ENCODE measurements around the gene DPM3.

DNA sequence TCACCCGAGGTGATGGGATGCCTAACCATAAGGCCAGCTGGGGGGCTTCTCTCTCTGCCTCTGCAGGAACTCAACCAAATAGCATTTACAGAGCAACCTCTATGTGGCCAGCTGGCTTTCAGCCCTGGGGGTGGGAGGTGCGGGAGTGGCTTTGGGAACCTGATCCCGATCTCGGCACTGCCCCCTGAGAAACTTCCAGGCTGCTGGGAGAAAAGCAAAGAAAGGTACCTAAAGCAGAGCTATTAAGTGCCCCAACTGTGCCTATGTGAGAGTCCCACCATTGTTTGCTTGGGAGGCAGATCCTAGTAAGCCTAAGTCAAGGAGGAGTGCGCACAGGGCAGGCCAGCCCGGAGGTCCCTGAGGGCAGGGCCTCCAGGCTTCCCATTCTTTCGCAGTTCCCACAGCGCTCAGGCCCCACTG, 25.7 kb upstream of the DPM3 start:
- TF ChIP-seq, protein P1, sequence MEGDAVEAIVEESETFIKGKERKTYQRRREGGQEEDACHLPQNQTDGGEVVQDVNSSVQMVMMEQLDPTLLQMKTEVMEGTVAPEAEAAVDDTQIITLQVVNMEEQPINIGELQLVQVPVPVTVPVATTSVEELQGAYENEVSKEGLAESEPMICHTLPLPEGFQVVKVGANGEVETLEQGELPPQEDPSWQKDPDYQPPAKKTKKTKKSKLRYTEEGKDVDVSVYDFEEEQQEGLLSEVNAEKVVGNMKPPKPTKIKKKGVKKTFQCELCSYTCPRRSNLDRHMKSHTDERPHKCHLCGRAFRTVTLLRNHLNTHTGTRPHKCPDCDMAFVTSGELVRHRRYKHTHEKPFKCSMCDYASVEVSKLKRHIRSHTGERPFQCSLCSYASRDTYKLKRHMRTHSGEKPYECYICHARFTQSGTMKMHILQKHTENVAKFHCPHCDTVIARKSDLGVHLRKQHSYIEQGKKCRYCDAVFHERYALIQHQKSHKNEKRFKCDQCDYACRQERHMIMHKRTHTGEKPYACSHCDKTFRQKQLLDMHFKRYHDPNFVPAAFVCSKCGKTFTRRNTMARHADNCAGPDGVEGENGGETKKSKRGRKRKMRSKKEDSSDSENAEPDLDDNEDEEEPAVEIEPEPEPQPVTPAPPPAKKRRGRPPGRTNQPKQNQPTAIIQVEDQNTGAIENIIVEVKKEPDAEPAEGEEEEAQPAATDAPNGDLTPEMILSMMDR (IDR thresholded peaks at IDR 0.05; ENCODE audit: low read depth, low read length, poor library complexity, severe bottlenecking) = no peak
- TF ChIP-seq EZH2phosphoT487 (IDR thresholded peaks at IDR 0.05; ENCODE audit: borderline replicate concordance, low read length) = no peak

Data from DOHH2 (cell line).